ENCODE measurements around the gene SLC35E2B.
"Not testable (repeated sequence)": the region's sequence is repeated elsewhere in the genome, so short reads cannot be mapped to it uniquely, and the experiment has no call there.

SLC35E2B gene

GRCh38 chr1:1692714-1693647 lies at the start of gene SLC35E2B:
TSS of gene SLC35E2B (minus strand) at chr1:1692795. CDS start at chr1:1676699, 16,096 bp downstream.
- peak; percentile 66 to 81 for DNase-seq

GRCh38 chr1:1741013-1741412 lies 48.4 kb upstream of the SLC35E2B start:
- not testable (repeated sequence) for DNase-seq

GRCh38 chr1:1738799-1739337 lies 46.3 kb upstream of the SLC35E2B start:
- not testable (repeated sequence) for DNase-seq

- not testable (repeated sequence) for DNase-seq
Measured at GRCh38 chr1:1737675-1738590, 45.3 kb upstream of the SLC35E2B start.

GRCh38 chr1:1732381-1732780 lies 39.8 kb upstream of the SLC35E2B start:
- no peak for DNase-seq

- DNase-seq, result no peak
Measured at GRCh38 chr1:1730870-1731269, 38.3 kb upstream of the SLC35E2B start.

GRCh38 chr1:1730230-1730629 lies 37.6 kb upstream of the SLC35E2B start:
- not testable (repeated sequence) for DNase-seq

GRCh38 chr1:1729116-1729816 lies 36.7 kb upstream of the SLC35E2B start:
- not testable (repeated sequence) for DNase-seq

- not testable (repeated sequence) for DNase-seq
Measured at GRCh38 chr1:1728308-1729005, 35.9 kb upstream of the SLC35E2B start.

GRCh38 chr1:1727131-1727651 lies 34.6 kb upstream of the SLC35E2B start:
- DNase-seq, result not testable (repeated sequence)

GRCh38 chr1:1726088-1726487 lies 33.5 kb upstream of the SLC35E2B start:
- DNase-seq, result not testable (repeated sequence)

GRCh38 chr1:1724035-1724864 lies 31.7 kb upstream of the SLC35E2B start, which contains the start of gene CDK11A:
TSS of gene CDK11A (minus strand) at chr1:1724357. CDS start at chr1:1722818, 1,539 bp downstream.
- peak; percentile 86 to 96 for DNase-seq

- DNase-seq, result no peak
Measured at GRCh38 chr1:1721201-1721600, 28.6 kb upstream of the SLC35E2B start.

GRCh38 chr1:1715109-1715883 lies 22.7 kb upstream of the SLC35E2B start:
- not testable (repeated sequence) for DNase-seq

- not testable (repeated sequence) for DNase-seq
Measured at GRCh38 chr1:1707897-1708296, 15.3 kb upstream of the SLC35E2B start.

GRCh38 chr1:1707241-1707640 lies 14.6 kb upstream of the SLC35E2B start:
- DNase-seq, result not testable (repeated sequence)

- DNase-seq, result not testable (repeated sequence)
Measured at GRCh38 chr1:1705623-1706022, 13.0 kb upstream of the SLC35E2B start.

GRCh38 chr1:1704284-1704957 lies 11.8 kb upstream of the SLC35E2B start:
- DNase-seq, result not testable (repeated sequence)

- DNase-seq, result no peak
Measured at GRCh38 chr1:1703796-1704195, 11.2 kb upstream of the SLC35E2B start.

All from bone marrow (tissue), 2 donors.